Psoas muscle (tissue), 8 donors: Measurements from ENCODE around the gene LUC7L. TPM values are rescaled to one million over a fixed set of nuclear protein-coding genes. Genes with fewer than 3 reads are reported as not detected.

Experiments
- ATAC-seq, 4 donors: fragments of 200-7000 bp; cut with Tn5 transposase; one replicate each; pipeline ENCODE4 v1.9.1; 2020; ENCODE audit warnings: moderate library complexity in 3 of 4, mild to moderate bottlenecking in 2 of 4
- DNase-seq, 2 donors: peaks; one replicate each; pipeline ENCODE4 v3.0.0-alpha.2; 2020
- H3K27ac ChIP-seq: fragments of 200-600 bp; one replicate; pipeline ENCODE4 v1.8.0; 2022
- H3K27me3 ChIP-seq, 3 donors: fragments of 200-600 bp in 1 of 3; one replicate each; pipeline versions ENCODE4 v1.6.1 to v1.8.0; 2013 to 2022; ENCODE audit warnings: low read length in 2 of 3, mild to moderate bottlenecking in 2 of 3, moderate library complexity in 1 of 3; ENCODE audit not compliant: insufficient read depth in 3 of 3
- H3K36me3 ChIP-seq, 2 donors: fragments of 200-600 bp in 1 of 2; one replicate each; pipeline versions ENCODE4 v1.6.1 to v1.8.0; 2013 to 2022; ENCODE audit warnings: low read depth in 1 of 2, mild to moderate bottlenecking in 1 of 2, moderate library complexity in 1 of 2; ENCODE audit not compliant: insufficient read depth in 1 of 2
- H3K4me1 ChIP-seq: fragments of 200-600 bp; one replicate; pipeline ENCODE4 v1.8.0; 2022
- H3K4me3 ChIP-seq: fragments of 200-600 bp; one replicate; pipeline ENCODE4 v1.8.0; 2022; ENCODE audit warnings: mild to moderate bottlenecking
- H3K9me3 ChIP-seq: fragments of 200-600 bp; one replicate; pipeline ENCODE4 v1.8.0; 2022
- WGBS, 3 donors: extraction: QIAGEN DNeasy Blood & Tissue Kit; methylation state at CpG; one replicate each; pipeline versions ENCODE4 v1.1.6 to v1.1.7; 2013; 5-methylcytosine and 5-hydroxymethylcytosine counted together
- intact Hi-C, 2 donors: fragments of 100-400 bp; cut with DNase I; formaldehyde crosslinking; loops; one replicate each; pipeline versions ENCODE4 v1.11.0 to v1.14.2; 2022
- polyA plus RNA-seq, 3 donors: library from polyadenylated mRNA; stranded (reverse); fragments of 200-250 nt; gene quantifications; one replicate each; pipeline ENCODE4 v1.2.3, GENCODE V29; 2013
- total RNA-seq, 4 donors: library from RNA; stranded (reverse); fragmentation: NEBNext Ultra II Directional in 2 of 4; extraction: Animal tissue kit (Norgen Biotek cat#: 25700) in 2 of 4; gene quantifications; one replicate each; pipeline versions ENCODE4 v1.2.1 to v1.2.4, GENCODE V29; 2021 to 2023
- TF ChIP-seq, protein P1 (sequence below): fragments of 200-600 bp; IDR thresholded peaks from one replicate; pipeline ENCODE4 v1.8.0; 2022; ENCODE audit warnings: antibody characterized with exemption
- donor health status: healthy with polysubstance abuse.
- donor health status: DM: no; HTN: no; CAD: no; lungs with moderate emphysema.
- donor health status: Bipolar disorder and iron deficiency.
- donor health status: healthy.
- donor health status: DM: yes; HTN: yes; CAD: no.
- donor health status: DM: no; HTN: no; CAD: no.
- donor health status: DM: no; HTN: no; CAD: no.
- donor health status: DM: yes; HTN: yes; CAD: no.

Gene LUC7L
- total and polyA plus RNA-seq, 7 donors: 23.8 to 58.9 (median 30.3) TPM

DNA sequence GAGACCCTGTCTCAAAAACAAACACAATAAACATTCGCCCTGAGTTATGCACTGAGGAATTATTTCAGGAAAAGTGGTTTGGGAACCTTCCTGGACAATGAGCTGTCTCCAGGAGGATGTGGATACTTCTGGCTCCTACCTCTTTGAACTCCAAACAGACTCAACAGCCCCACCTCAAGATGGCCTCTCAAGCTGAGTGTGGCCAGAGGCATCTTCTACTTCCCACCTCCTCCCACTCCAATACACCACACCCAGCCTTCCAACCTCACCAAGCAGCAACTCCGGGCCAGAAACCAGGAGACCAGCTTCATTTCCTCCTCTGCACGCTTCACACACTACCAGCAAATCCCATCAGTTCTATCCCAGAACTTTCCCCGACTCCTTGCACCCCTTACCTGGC is 37.4 kb downstream of the LUC7L start:
- Histone ChIP-seq H3K4me3 (no peak overlapping the region), H3K36me3 (peaks cover 13 to 97% of the 10 kb centered on the region in 2 donors), H3K4me1 (no peaks in the 10 kb centered on the region), H3K27ac (no peak overlapping the region), H3K9me3 (no peaks in the 10 kb centered on the region), H3K27me3 (no peaks in the 10 kb centered on the region)
- TF ChIP-seq, protein P1, sequence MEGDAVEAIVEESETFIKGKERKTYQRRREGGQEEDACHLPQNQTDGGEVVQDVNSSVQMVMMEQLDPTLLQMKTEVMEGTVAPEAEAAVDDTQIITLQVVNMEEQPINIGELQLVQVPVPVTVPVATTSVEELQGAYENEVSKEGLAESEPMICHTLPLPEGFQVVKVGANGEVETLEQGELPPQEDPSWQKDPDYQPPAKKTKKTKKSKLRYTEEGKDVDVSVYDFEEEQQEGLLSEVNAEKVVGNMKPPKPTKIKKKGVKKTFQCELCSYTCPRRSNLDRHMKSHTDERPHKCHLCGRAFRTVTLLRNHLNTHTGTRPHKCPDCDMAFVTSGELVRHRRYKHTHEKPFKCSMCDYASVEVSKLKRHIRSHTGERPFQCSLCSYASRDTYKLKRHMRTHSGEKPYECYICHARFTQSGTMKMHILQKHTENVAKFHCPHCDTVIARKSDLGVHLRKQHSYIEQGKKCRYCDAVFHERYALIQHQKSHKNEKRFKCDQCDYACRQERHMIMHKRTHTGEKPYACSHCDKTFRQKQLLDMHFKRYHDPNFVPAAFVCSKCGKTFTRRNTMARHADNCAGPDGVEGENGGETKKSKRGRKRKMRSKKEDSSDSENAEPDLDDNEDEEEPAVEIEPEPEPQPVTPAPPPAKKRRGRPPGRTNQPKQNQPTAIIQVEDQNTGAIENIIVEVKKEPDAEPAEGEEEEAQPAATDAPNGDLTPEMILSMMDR: no peak
- DNase-seq: no peak
- no peak for ATAC-seq
- intact Hi-C loops: no loop called here
- 87 to 95% (median 91%) methylated on average over 4 of the region's 4 CpGs for WGBS, 3 donors

- Histone ChIP-seq H3K9me3 (no peaks in the 10 kb centered on the region), H3K4me1 (no peaks in the 10 kb centered on the region), H3K27me3 (no peaks in the 10 kb centered on the region), H3K4me3 (no peak overlapping the region), H3K27ac (no peak overlapping the region), H3K36me3 (peaks cover 13 to 76% of the 10 kb centered on the region in 2 donors)
- ATAC-seq (no peak), DNase-seq (peak in 1 of 2 donors; percentile 39)
- intact Hi-C loops: no loop called here
- WGBS, 3 donors: 93 to 96% (median 94%) methylated on average over 32 to 34 of the region's 34 CpGs
- TF ChIP-seq, protein P1: no peak
Measured at GRCh38 chr16:189604-190186, 39.6 kb downstream of the LUC7L start.

DNA sequence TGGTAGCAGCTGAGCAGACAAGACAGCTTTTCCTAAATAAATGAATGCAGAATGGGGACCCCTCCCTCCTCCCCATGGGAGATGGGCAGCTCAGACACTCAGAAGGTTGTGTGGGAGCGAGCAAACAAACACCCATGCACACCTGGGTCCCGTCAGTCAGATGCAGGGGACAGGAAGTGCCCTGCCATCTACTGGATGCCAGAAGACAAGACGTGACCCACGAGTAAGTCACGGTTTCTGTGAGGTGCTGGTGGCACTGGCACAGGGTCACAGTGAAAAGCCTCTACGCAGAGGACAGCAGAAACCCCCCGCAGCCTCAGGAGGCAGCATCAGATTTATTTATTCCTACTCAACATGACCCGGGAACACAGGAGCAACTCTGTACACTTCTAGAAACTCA is 40.6 kb downstream of the LUC7L start:
- ATAC-seq (peak; percentile 19 to 34 (median 28)), DNase-seq (no peak)
- TF ChIP-seq, protein P1: no peak
- Histone ChIP-seq H3K4me1 (no peaks in the 10 kb centered on the region), H3K9me3 (no peaks in the 10 kb centered on the region), H3K27ac (no peak overlapping the region), H3K36me3 (peaks cover 13 to 65% of the 10 kb centered on the region in 2 donors), H3K4me3 (no peak overlapping the region), H3K27me3 (no peaks in the 10 kb centered on the region)
- WGBS, 3 donors: 64 to 74% (median 73%) methylated on average over 8 of the region's 8 CpGs
- intact Hi-C loops: no loop called here

DNA sequence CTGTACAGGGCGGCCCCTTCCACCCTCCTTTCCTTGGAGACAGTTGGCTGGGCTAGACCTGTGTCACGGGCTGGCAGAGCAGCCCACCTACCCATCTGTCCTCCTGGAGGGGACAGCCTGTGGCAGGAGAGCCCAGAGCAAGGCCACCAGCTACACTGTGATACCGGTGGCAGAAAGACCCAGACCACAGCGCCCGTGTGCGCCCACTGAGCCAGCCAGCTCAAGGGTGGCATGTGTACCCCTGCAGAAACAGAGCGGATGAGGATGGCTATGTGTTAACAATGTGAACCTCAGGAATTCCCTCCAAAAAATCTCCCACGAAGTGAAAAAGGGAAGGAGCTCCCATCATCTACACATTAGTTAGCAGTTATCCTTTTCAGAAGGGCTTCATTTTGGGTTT is 41.9 kb downstream of the LUC7L start:
- WGBS, 3 donors: 86 to 98% (median 96%) methylated on average over 7 to 8 of the region's 8 CpGs
- Histone ChIP-seq H3K4me1 (no peaks in the 10 kb centered on the region), H3K27me3 (no peaks in the 10 kb centered on the region), H3K36me3 (peaks cover 13 to 52% of the 10 kb centered on the region in 2 donors), H3K4me3 (no peak overlapping the region), H3K27ac (no peak overlapping the region), H3K9me3 (no peaks in the 10 kb centered on the region)
- TF ChIP-seq, protein P1: no peak
- DNase-seq: no peak
- intact Hi-C loops: no loop called here
- ATAC-seq: no peak

DNA sequence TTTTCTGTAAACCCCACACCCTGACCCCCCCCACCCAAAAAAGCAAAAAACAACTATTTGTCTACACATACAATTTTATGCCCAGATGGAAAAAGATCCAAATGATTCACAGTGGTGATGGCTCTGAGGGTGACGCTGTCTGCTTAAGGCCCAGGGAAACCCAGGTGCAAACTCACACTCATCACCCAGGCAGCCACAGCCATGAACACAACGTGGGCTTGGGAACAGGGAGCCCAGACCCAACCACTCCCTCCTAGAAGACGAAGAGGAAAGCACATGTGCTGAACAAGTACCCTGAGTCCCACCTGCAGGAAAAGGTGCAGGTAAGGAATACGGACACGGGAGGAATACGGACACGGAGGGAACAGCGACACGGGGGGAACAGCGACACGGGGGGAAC is 43.6 kb downstream of the LUC7L start:
- H3K27me3 ChIP-seq: peaks cover 0 to 10% (median 0%) of the 10 kb centered on the region in 3 donors
- DNase-seq (no peak), ATAC-seq (no peak)
- intact Hi-C loops: no loop called here
- H3K4me1 ChIP-seq: peaks cover 7% of the 10 kb centered on the region
- H3K9me3 ChIP-seq: no peaks in the 10 kb centered on the region
- peaks cover 13 to 36% of the 10 kb centered on the region in 2 donors for H3K36me3 ChIP-seq
- TF ChIP-seq, protein P1: no peak
- WGBS, 3 donors: 78 to 86% (median 85%) methylated on average over 10 to 11 of the region's 11 CpGs
- no peak overlapping the region for H3K27ac ChIP-seq
- no peak overlapping the region for H3K4me3 ChIP-seq
